Measurements from ENCODE around the gene ART1. TPM values are rescaled to one million over a fixed set of nuclear protein-coding genes. Genes with fewer than 3 reads are reported as not detected.

Gene ART1
- total and polyA plus RNA-seq, 7 donors = 1.1 to 1.2 TPM; not detected in 5

- no peak for DNase-seq
- no peaks in the 10 kb centered on the region for H3K27me3 ChIP-seq
- H3K9me3 ChIP-seq = no peaks in the 10 kb centered on the region
- H3K36me3 ChIP-seq = peaks cover 7 to 83% (median 38%) of the 10 kb centered on the region in 4 donors
- no peak overlapping the region for H3K27ac ChIP-seq
- intact Hi-C loops (cut with DNase I) = no loop called here
- TF ChIP-seq POLR2AphosphoS5 (IDR thresholded peaks at IDR 0.05) = no peak
- no peak for TF ChIP-seq EP300 (IDR thresholded peaks at IDR 0.05)
- no peak for TF ChIP-seq POLR2A (IDR thresholded peaks at IDR 0.05)
- TF ChIP-seq CTCF (IDR thresholded peaks at IDR 0.05) = no peak
- WGBS, 2 donors = 88 to 94% methylated on average over 1 of the region's 1 CpG
- H3K4me1 ChIP-seq = no peaks in the 10 kb centered on the region
- H3K4me3 ChIP-seq = no peak overlapping the region
These were observed 65.0 kb downstream of the ART1 start for GRCh38 chr11:3709977-3710376.

GRCh38 chr11:3710485-3711259 lies 65.7 kb downstream of the ART1 start:
- intact Hi-C loops (cut with DNase I) = no loop called here
- Histone ChIP-seq H3K4me3 (no peak overlapping the region), H3K27ac (no peak overlapping the region), H3K9me3 (no peaks in the 10 kb centered on the region), H3K36me3 (peaks cover 6 to 83% (median 37%) of the 10 kb centered on the region in 4 donors), H3K4me1 (no peaks in the 10 kb centered on the region), H3K27me3 (no peaks in the 10 kb centered on the region)
- WGBS, 2 donors = 93 to 95% methylated on average over 4 of the region's 4 CpGs
- DNase-seq = no peak
- TF ChIP-seq EP300 (IDR thresholded peaks at IDR 0.05) = no peak
- no peak for TF ChIP-seq POLR2A (IDR thresholded peaks at IDR 0.05)
- TF ChIP-seq POLR2AphosphoS5 (IDR thresholded peaks at IDR 0.05) = no peak
- no peak for TF ChIP-seq CTCF (IDR thresholded peaks at IDR 0.05)

GRCh38 chr11:3712274-3712673 lies 67.3 kb downstream of the ART1 start:
- intact Hi-C loops (cut with DNase I) = no loop called here
- peaks cover 14 to 84% (median 45%) of the 10 kb centered on the region in 4 donors for H3K36me3 ChIP-seq

More at GRCh38 chr11:3712274-3712673, 67.3 kb downstream of the ART1 start:
- TF ChIP-seq EP300 (IDR thresholded peaks at IDR 0.05) = no peak
- no peak for TF ChIP-seq CTCF (IDR thresholded peaks at IDR 0.05)
- no peak for TF ChIP-seq POLR2AphosphoS5 (IDR thresholded peaks at IDR 0.05)
- no peak for TF ChIP-seq POLR2A (IDR thresholded peaks at IDR 0.05)
- no peaks in the 10 kb centered on the region for H3K9me3 ChIP-seq
- no peak overlapping the region for H3K27ac ChIP-seq
- no peaks in the 10 kb centered on the region for H3K27me3 ChIP-seq
- H3K4me3 ChIP-seq = no peak overlapping the region
- DNase-seq = no peak
- H3K4me1 ChIP-seq = no peaks in the 10 kb centered on the region
- 29 to 70% methylated on average over 6 of the region's 6 CpGs for WGBS, 2 donors

Small RNA genes lying within 50 kb of the gene (small RNA-seq; reads per million reads assigned to genes)
- 0 reads per million in 3 donors for gene RF00019

Other genes with a start within 250 kb of the ART1 start
- under 1 TPM in 1 of 4 donors, not detected in 3; 0.82 TPM for gene ART5, start 3.1 kb upstream of the ART1 start, total RNA-seq
- gene ART5, start 3.1 kb upstream of the ART1 start, polyA plus RNA-seq = under 1 TPM in 1 of 3 donors, not detected in 2; 0.17 TPM
- under 1 TPM in 3 of 4 donors, not detected in 1; 0.33 to 0.71 (median 0.68) TPM for gene CHRNA10, start 26.3 kb downstream of the ART1 start, total RNA-seq
- gene CHRNA10, start 26.3 kb downstream of the ART1 start, polyA plus RNA-seq = 1 to 10 TPM in 1 of 3 donors, under 1 TPM in 2; 0.46 to 1.8 (median 0.60) TPM
- gene NUP98, start 152.4 kb downstream of the ART1 start, total RNA-seq = 100 to 1,000 TPM in 3 of 4 donors, 10 to 100 TPM in 1; 83.5 to 158 (median 126) TPM
- gene NUP98, start 152.4 kb downstream of the ART1 start, polyA plus RNA-seq = 10 to 100 TPM; 14.4 to 33.3 (median 14.6) TPM
- gene PGAP2, start 163.4 kb downstream of the ART1 start, total RNA-seq = 1 to 10 TPM; 3.7 to 7.1 (median 4.5) TPM
- gene PGAP2, start 163.4 kb downstream of the ART1 start, polyA plus RNA-seq = 10 to 100 TPM in 2 of 3 donors, 1 to 10 TPM in 1; 6.9 to 19.4 (median 11.4) TPM
- 10 to 100 TPM; 37.3 to 48.7 (median 46.0) TPM for gene RHOG, start 195.8 kb downstream of the ART1 start, total RNA-seq
- gene RHOG, start 195.8 kb downstream of the ART1 start, polyA plus RNA-seq = 10 to 100 TPM; 59.5 to 90.3 (median 81.8) TPM
- 10 to 100 TPM; 24.7 to 37.4 (median 30.4) TPM for gene STIM1, start 210.5 kb downstream of the ART1 start, total RNA-seq
- 10 to 100 TPM in 2 of 3 donors, 1 to 10 TPM in 1; 5.3 to 44.8 (median 15.6) TPM for gene STIM1, start 210.5 kb downstream of the ART1 start, polyA plus RNA-seq